H1 (cell line): Measurements from ENCODE around the gene GLG1. TPM values are rescaled to one million over a fixed set of nuclear protein-coding genes. Genes with fewer than 3 reads are reported as not detected.

Source experiments
- ATF2 ChIP-seq: IDR thresholded peaks from 2 replicates; pipeline ENCODE4 v1.6.1; 2012; ENCODE audit warnings: low read length, inconsistent platforms
- CBX8 ChIP-seq: fragments of 300-800, 300-1000 bp; sonication (generic); IDR thresholded peaks from 2 replicates; pipeline ENCODE4 v1.7.1; 2016; ENCODE audit warnings: low read depth, low read length, borderline replicate concordance
- CHD7 ChIP-seq: fragments of 300-600 bp; sonication (generic); IDR thresholded peaks from 2 replicates; pipeline ENCODE4 v1.7.1; 2012; ENCODE audit warnings: low read length, moderate library complexity, mild to moderate bottlenecking, inconsistent platforms; ENCODE audit not compliant: insufficient replicate concordance
- CTBP2 ChIP-seq: IDR thresholded peaks from 2 replicates; pipeline ENCODE4 v1.7.0; 2011; ENCODE audit warnings: borderline replicate concordance, mild to moderate bottlenecking, moderate library complexity, mixed read lengths, low read length; ENCODE audit not compliant: insufficient read depth, insufficient read length
- EZH2 ChIP-seq: fragments of 200-600 bp; sonication (generic); IDR thresholded peaks from 2 replicates; pipeline ENCODE4 v1.7.1; 2012; ENCODE audit warnings: low read depth, mild to moderate bottlenecking, moderate library complexity, low read length, inconsistent platforms; ENCODE audit not compliant: severe bottlenecking
- SP1 ChIP-seq: IDR thresholded peaks from 2 replicates; pipeline ENCODE4 v1.6.1; 2011; ENCODE audit warnings: low read depth, low read length
- polyA plus RNA-seq, 7 experiments: library from polyadenylated mRNA; depleted of rRNA in 3 of 7; stranded (reverse) in 5 of 7; unstranded in 2 of 7; fragments of >200 nt in 5 of 7; fragments of 200-250 nt in 2 of 7; gene quantifications; 1 replicate in 5 of 7; 2 replicates in 1 of 7; 4 replicates in 1 of 7; pipeline versions ENCODE4 v1.2.1 to v1.2.3, GENCODE V29; 2011 to 2013; ENCODE audit warnings: missing spikeins in 2 of 7, mixed read lengths in 2 of 7
- total RNA-seq: library from RNA; stranded (reverse); fragmentation: NEBNext Ultra II Directional; extraction: Animal tissue kit (Norgen Biotek cat#: 25700); gene quantifications from 2 replicates; pipeline ENCODE4 v1.2.1, GENCODE V29; 2021

GLG1 gene
- total and polyA plus RNA-seq, 2 of the 8 experiments (the other 6 are each of a cell fraction or from before 2014, with no cell fraction given): 53.4 to 139 TPM

GRCh38 chr16:74625500-74626350 lies 18.8 kb upstream of the GLG1 start (continued):
- TF ChIP-seq CHD7: no peak
- no peak for TF ChIP-seq CTBP2
- no peak for TF ChIP-seq CBX8
- TF ChIP-seq EZH2: no peak
- no peak for TF ChIP-seq ATF2
- TF ChIP-seq SP1: no peak
